ENCODE measurements around the gene SPAG6. TPM values are rescaled to one million over a fixed set of nuclear protein-coding genes. Genes with fewer than 3 reads are reported as not detected.

The SPAG6 gene
- total and polyA plus RNA-seq, 2 of the 8 experiments (the other 6 are each of a cell fraction or from before 2014, with no cell fraction given) = 0.14 TPM; not detected in 1

GRCh38 chr10:22420787-22421517 lies 75.7 kb downstream of the SPAG6 start (continued):
- TF ChIP-seq HDAC6 (IDR thresholded peaks at IDR 0.05; ENCODE audit: low read depth, low read length) (no peak), NANOG (IDR thresholded peaks at IDR 0.05; ENCODE audit: insufficient read depth, low read depth, low read length, poor library complexity, severe bottlenecking) (no peak), RFX5 (IDR thresholded peaks at IDR 0.05; ENCODE audit: borderline replicate concordance, low read depth, low read length) (no peak), EP300 (IDR thresholded peaks at IDR 0.05; ENCODE audit: borderline replicate concordance in 1 of 2, low read depth in 2 of 2, low read length in 2 of 2) (no peak), TCF12 (IDR thresholded peaks at IDR 0.05; ENCODE audit: low read depth, low read length) (no peak), POU5F1 (IDR thresholded peaks at IDR 0.05; ENCODE audit: low read depth, low read length) (no peak)

Measured in H1 (cell line).